Mesendoderm (in vitro differentiated cells): ENCODE measurements around the gene SPACA4.

ENCODE experiments used
- DNase-seq: peaks from one replicate; pipeline ENCODE4 v3.0.0; 2013
- H2AK5ac ChIP-seq: 2 replicates; pipeline ENCODE4 v1.6.1; 2013; ENCODE audit warnings: low read length, inconsistent platforms
- H2BK120ac ChIP-seq: 2 replicates; pipeline ENCODE4 v1.6.1; 2013; ENCODE audit warnings: low read depth, mild to moderate bottlenecking, low read length, moderate library complexity, mixed read lengths
- H2BK15ac ChIP-seq: replicated peaks from 2 replicates; pipeline ENCODE4 v1.6.1; 2013; ENCODE audit warnings: low read depth, mild to moderate bottlenecking, moderate library complexity
- H2BK5ac ChIP-seq: 2 replicates; pipeline ENCODE4 v1.6.1; 2013; ENCODE audit warnings: low read length, inconsistent platforms
- H3K18ac ChIP-seq: 2 replicates; pipeline ENCODE4 v1.6.1; 2013; ENCODE audit warnings: mild to moderate bottlenecking, low read length, mixed read lengths
- H3K23ac ChIP-seq: one replicate; pipeline ENCODE4 v1.6.1; 2013; ENCODE audit warnings: low read length
- H3K27ac ChIP-seq: 2 replicates; pipeline ENCODE4 v1.5.1; 2013; ENCODE audit warnings: low read depth, mild to moderate bottlenecking, inconsistent platforms, low read length, moderate library complexity
- H3K27me3 ChIP-seq: 2 replicates; pipeline ENCODE4 v1.6.1; 2013; ENCODE audit warnings: low read length, control low read depth, mild to moderate bottlenecking, inconsistent platforms; ENCODE audit not compliant: insufficient read depth, poor library complexity
- H3K36me3 ChIP-seq: 2 replicates; pipeline ENCODE4 v1.6.1; 2013; ENCODE audit warnings: low read length, inconsistent platforms; ENCODE audit not compliant: control insufficient read depth, insufficient read depth
- H3K4ac ChIP-seq: one replicate; pipeline ENCODE4 v1.6.1; 2013; ENCODE audit warnings: low read depth, mild to moderate bottlenecking, low read length, moderate library complexity
- H3K4me1 ChIP-seq: 2 replicates; pipeline ENCODE4 v1.6.1; 2013; ENCODE audit warnings: low read depth, low read length, inconsistent platforms; ENCODE audit not compliant: control insufficient read depth
- H3K4me2 ChIP-seq: 2 replicates; pipeline ENCODE4 v1.6.1; 2013; ENCODE audit warnings: low read length
- H3K4me3 ChIP-seq: 2 replicates; pipeline ENCODE4 v1.5.1; 2013; ENCODE audit warnings: mild to moderate bottlenecking, low read length
- H3K56ac ChIP-seq: one replicate; pipeline ENCODE4 v1.6.1; 2013; ENCODE audit warnings: low read length
- H3K79me1 ChIP-seq: 2 replicates; pipeline ENCODE4 v1.6.1; 2013; ENCODE audit warnings: low read length, inconsistent platforms
- H3K79me2 ChIP-seq: 2 replicates; pipeline ENCODE4 v1.6.1; 2013; ENCODE audit warnings: mild to moderate bottlenecking, low read length; ENCODE audit not compliant: control insufficient read depth, insufficient read depth
- H3K9ac ChIP-seq: 2 replicates; pipeline ENCODE4 v1.6.1; 2013; ENCODE audit warnings: low read length, inconsistent platforms
- H4K5ac ChIP-seq: one replicate; pipeline ENCODE4 v1.6.1; 2013; ENCODE audit warnings: low read length
- H4K8ac ChIP-seq: one replicate; pipeline ENCODE4 v1.6.1; 2013; ENCODE audit warnings: low read depth, mild to moderate bottlenecking, control low read depth, low read length, moderate library complexity
- WGBS: extraction: QIAGEN DNeasy Blood & Tissue Kit; methylation state at CpG from one replicate; pipeline ENCODE4 v1.1.7; 2013; ENCODE audit warnings: low lambda C conversion rate, missing lambda C conversion rate; ENCODE audit not compliant: insufficient coverage; ENCODE audit errors: extremely low coverage; 5-methylcytosine and 5-hydroxymethylcytosine counted together

Gene SPACA4

DNA sequence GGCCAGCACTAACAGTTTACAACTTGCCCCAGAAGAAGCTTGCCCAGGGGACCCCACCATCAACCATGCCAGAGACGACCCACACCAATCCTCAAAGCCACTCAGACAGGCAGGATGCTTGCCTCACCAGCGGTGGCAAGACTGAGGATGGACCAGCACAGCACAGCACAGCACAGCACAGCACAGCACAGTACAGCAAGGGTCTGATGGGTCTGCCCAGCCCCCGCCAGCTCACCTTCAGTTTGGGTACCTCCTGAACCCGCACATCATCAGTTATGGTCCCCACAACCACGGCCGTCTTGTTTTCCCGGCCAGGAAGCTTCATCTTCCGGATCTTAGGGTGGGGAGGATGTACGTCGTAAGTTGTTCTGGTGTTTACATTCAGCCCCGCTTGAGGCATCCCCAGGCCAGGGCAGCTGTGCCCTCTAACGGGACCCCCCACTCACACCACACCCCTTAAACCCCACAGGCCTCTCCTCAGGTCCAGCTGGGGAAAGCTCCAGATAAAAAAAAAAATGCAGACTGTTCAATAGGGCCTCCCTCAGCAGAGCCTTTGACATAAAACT is 10.0 kb downstream of the SPACA4 start:
- Histone ChIP-seq H3K36me3 (peaks cover 26% of the 10 kb centered on the region), H4K8ac (no peak overlapping the region), H3K18ac (no peak overlapping the region), H3K9ac (peak overlapping the region; percentile 92), H3K79me1 (peaks cover 11% of the 10 kb centered on the region), H2BK120ac (no peak overlapping the region), H3K4ac (no peak overlapping the region), H3K4me1 (peaks cover 11% of the 10 kb centered on the region), H4K5ac (no peak overlapping the region), H2BK5ac (no peak overlapping the region), H3K4me3 (no peak overlapping the region), H3K27me3 (no peaks in the 10 kb centered on the region), H3K23ac (no peak overlapping the region), H2AK5ac (no peak overlapping the region), H3K79me2 (peaks cover 33% of the 10 kb centered on the region), H3K27ac (no peak overlapping the region), H2BK15ac (no peak overlapping the region), H3K4me2 (no peak overlapping the region), H3K56ac (peak overlapping the region; percentile 95)
- WGBS, result no CpG with 5 or more reads among the region's 12 CpGs
- no peak for DNase-seq

DNA sequence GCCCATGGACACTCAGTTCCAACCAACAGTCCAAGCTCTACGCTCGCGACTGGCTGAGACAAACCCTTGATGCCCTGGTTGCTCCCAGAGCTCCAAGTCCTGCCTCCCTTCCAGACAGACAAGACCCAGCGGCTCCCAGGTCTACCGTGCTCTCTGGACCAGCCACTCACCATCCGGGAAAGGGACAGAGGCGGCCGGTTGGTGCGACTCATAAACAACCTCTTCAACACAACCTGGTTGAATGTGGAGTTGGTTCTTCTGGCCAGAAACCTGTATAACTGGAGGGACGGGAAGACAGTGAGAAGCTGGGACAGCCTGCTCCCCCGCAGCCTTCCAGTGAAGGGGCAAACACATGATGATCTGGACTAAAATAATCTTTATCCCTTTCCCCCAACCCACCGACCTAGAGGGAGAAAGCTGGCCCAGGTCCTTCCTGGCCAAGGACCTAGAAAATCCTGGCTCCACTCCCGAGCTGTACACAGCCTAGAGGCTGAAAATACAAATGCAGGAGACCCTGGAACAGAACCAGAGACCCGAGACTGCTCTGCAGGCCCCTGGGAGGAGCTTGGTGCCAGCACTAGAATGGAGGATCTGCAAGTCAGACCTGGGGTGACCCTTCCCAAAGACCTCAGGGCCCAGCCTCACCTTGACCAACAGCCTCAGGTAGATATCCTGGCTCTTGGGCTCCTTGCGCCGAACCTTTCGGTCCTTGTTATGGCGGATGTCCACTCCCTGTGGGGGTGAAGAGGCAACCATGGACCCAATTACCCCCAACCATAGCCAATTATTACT is 10.8 kb downstream of the SPACA4 start:
- Histone ChIP-seq H3K4me1 (peaks cover 11% of the 10 kb centered on the region), H3K56ac (peak overlapping the region; percentile 95), H3K18ac (no peak overlapping the region), H4K8ac (no peak overlapping the region), H4K5ac (no peak overlapping the region), H2BK120ac (no peak overlapping the region), H3K4me3 (peak overlapping the region; percentile 99), H3K27me3 (no peaks in the 10 kb centered on the region), H3K79me1 (peaks cover 11% of the 10 kb centered on the region), H2BK5ac (no peak overlapping the region), H3K23ac (no peak overlapping the region), H2BK15ac (no peak overlapping the region), H3K9ac (peak overlapping the region; percentile 92), H3K27ac (no peak overlapping the region), H2AK5ac (no peak overlapping the region), H3K4me2 (peak overlapping the region; percentile 67), H3K36me3 (peaks cover 26% of the 10 kb centered on the region), H3K4ac (no peak overlapping the region), H3K79me2 (peaks cover 33% of the 10 kb centered on the region)
- no peak for DNase-seq
- no CpG with 5 or more reads among the region's 18 CpGs for WGBS

GRCh38 chr19:48618278-48618915 is 11.9 kb downstream of the SPACA4 start:
- no peak overlapping the region for H2BK120ac ChIP-seq
- DNase-seq, result no peak
- peak overlapping the region; percentile 88 for H3K4ac ChIP-seq
- peaks cover 26% of the 10 kb centered on the region for H3K36me3 ChIP-seq
- peak overlapping the region; percentile 67 for H3K4me2 ChIP-seq
- no peak overlapping the region for H2BK15ac ChIP-seq
- H3K79me2 ChIP-seq, result peaks cover 33% of the 10 kb centered on the region
- peak overlapping the region; percentile 95 for H3K56ac ChIP-seq
- H2AK5ac ChIP-seq, result peak overlapping the region; percentile 83
- H3K23ac ChIP-seq, result no peak overlapping the region
- H2BK5ac ChIP-seq, result peak overlapping the region; percentile 17
- WGBS, result no CpG with 5 or more reads among the region's 18 CpGs
- peak overlapping the region; percentile 47 for H4K5ac ChIP-seq
- peaks cover 11% of the 10 kb centered on the region for H3K79me1 ChIP-seq
- no peak overlapping the region for H4K8ac ChIP-seq
- H3K18ac ChIP-seq, result peak overlapping the region; percentile 82
- H3K9ac ChIP-seq, result peak overlapping the region; percentile 92
- peak overlapping the region; percentile 73 for H3K27ac ChIP-seq
- no peaks in the 10 kb centered on the region for H3K27me3 ChIP-seq
- peaks cover 12% of the 10 kb centered on the region for H3K4me1 ChIP-seq
- peak overlapping the region; percentile 99 for H3K4me3 ChIP-seq

DNA sequence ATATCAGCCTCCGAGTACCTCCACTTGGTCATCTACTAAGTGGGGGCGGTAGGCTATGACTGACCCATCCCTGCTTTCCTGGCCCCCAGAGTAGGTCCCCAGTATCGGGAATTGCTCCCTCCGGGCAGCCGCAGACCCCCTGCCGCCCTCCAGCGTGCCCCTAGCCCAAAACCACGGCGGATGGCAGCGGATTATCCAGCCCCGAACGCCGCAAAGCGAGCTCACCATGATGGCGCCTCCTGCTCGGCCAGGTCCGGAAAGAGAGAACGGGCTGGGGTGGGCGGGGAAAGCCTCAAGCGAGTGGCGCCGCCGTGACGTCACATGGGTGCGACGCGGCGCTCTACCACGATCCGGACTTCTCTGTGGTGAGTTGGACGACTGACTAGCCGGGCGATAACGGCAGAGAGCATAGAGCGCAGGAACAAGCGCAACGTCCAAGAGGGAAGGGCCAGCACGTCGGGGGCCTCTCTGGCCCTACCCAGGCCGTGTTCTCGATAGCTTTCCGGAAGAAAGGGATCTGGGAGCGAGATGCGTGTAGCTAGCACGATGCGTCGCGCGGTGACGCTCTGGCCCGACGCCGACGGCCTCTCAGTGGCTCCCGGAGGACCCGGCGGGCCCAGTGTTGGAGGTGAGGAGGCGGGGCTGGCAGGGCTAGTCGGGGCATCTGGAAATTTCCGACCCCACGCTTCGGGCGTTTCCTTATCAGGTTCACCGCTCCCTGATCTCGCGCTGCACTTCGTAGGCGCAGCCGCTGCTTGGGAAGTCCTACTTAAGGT is 12.6 kb downstream of the SPACA4 start, which contains the start of the genes RPL18 and SPHK2:
Gene RPL18 (minus strand): TSS at position 263 of the 776 bp plus-strand sequence. CDS start 35 bp downstream, at position 228.
Gene SPHK2 (plus strand): TSS at position 591 of the 776 bp plus-strand sequence. CDS start 1,009 bp downstream, outside the sequence.
- peak within 1 kb of the TSS; percentile 82 for H3K18ac ChIP-seq
- H2BK5ac ChIP-seq, result peak within 1 kb of the TSS; percentile 89
- H2AK5ac ChIP-seq, result peak within 1 kb of the TSS; percentile 97
- no peak within 1 kb of the TSS for H2BK15ac ChIP-seq
- H3K36me3 ChIP-seq, result peaks cover 26% of the 10 kb centered on the region
- H3K79me1 ChIP-seq, result peaks cover 11% of the 10 kb centered on the region
- peak within 1 kb of the TSS; percentile 73 for H3K27ac ChIP-seq
- peak; percentile 100 for DNase-seq
- peak within 1 kb of the TSS; percentile 77 for H4K5ac ChIP-seq
- H3K4me3 ChIP-seq, result peak within 1 kb of the TSS; percentile 99
- H3K4ac ChIP-seq, result peak within 1 kb of the TSS; percentile 88
- H3K79me2 ChIP-seq, result peaks cover 33% of the 10 kb centered on the region
- H3K23ac ChIP-seq, result peak within 1 kb of the TSS; percentile 24
- no peaks in the 10 kb centered on the region for H3K27me3 ChIP-seq
- H4K8ac ChIP-seq, result no peak within 1 kb of the TSS
- no CpG with 5 or more reads among the region's 69 CpGs for WGBS
- H2BK120ac ChIP-seq, result no peak within 1 kb of the TSS
- H3K9ac ChIP-seq, result peak within 1 kb of the TSS; percentile 94
- H3K4me1 ChIP-seq, result peaks cover 14% of the 10 kb centered on the region
- H3K56ac ChIP-seq, result peak within 1 kb of the TSS; percentile 95
- H3K4me2 ChIP-seq, result peak within 1 kb of the TSS; percentile 73
